Large intestine (tissue), 3 donors: ENCODE data around the gene GPR17. TPM values are rescaled to one million over a fixed set of nuclear protein-coding genes. Genes with fewer than 3 reads are reported as not detected.
A peak's percentile ranks its signal among the peaks of the same experiment; 100 is the strongest.

Source experiments
- DNase-seq, 2 donors: peaks; one replicate each; pipeline versions ENCODE4 v3.0.0 to v3.0.0-alpha.2; 2013
- H3K27ac ChIP-seq: one replicate; pipeline ENCODE4 v1.5.1; 2013; ENCODE audit warnings: low read length
- H3K27me3 ChIP-seq: 2 replicates; pipeline ENCODE4 v1.6.1; 2013; ENCODE audit warnings: low read length; ENCODE audit not compliant: control insufficient read depth, insufficient read depth
- H3K36me3 ChIP-seq: 2 replicates; pipeline ENCODE4 v1.6.1; 2013; ENCODE audit warnings: low read length; ENCODE audit not compliant: control insufficient read depth, insufficient read depth
- H3K4me1 ChIP-seq: one replicate; pipeline ENCODE4 v1.6.1; 2013; ENCODE audit warnings: low read length; ENCODE audit not compliant: control insufficient read depth, insufficient read depth
- H3K4me3 ChIP-seq: one replicate; pipeline ENCODE4 v1.5.1; 2013; ENCODE audit warnings: low read length
- H3K9me3 ChIP-seq: one replicate; pipeline ENCODE4 v1.6.1; 2013; ENCODE audit warnings: mild to moderate bottlenecking, low read depth, low read length, moderate library complexity; ENCODE audit not compliant: control insufficient read depth
- WGBS: methylation state at CpG from one replicate; pipeline ENCODE4 v1.1.5; 2013; ENCODE audit warnings: low lambda C conversion rate; ENCODE audit not compliant: insufficient coverage; 5-methylcytosine and 5-hydroxymethylcytosine counted together
- polyA plus RNA-seq: library from polyadenylated mRNA; unstranded; fragments of 120-200 nt; gene quantifications from one replicate; pipeline ENCODE4 v1.2.1, GENCODE V29; 2013

GPR17 gene
- polyA plus RNA-seq, 1 donor: 1.5 TPM

GRCh38 chr2:127674241-127675209 is 28.6 kb downstream of the GPR17 start:
- H3K9me3 ChIP-seq: no peaks in the 10 kb centered on the region
- DNase-seq: peak in 1 of 2 donors; percentile 20
- peaks cover 75% of the 10 kb centered on the region for H3K27me3 ChIP-seq
- H3K4me3 ChIP-seq: peak overlapping the region; percentile 36
- no peaks in the 10 kb centered on the region for H3K4me1 ChIP-seq
- H3K36me3 ChIP-seq: no peaks in the 10 kb centered on the region
- no CpG with 5 or more reads among the region's 72 CpGs for whole genome bisulfite sequencing
- no peak overlapping the region for H3K27ac ChIP-seq

- H3K36me3 ChIP-seq: no peaks in the 10 kb centered on the region
- peak within 1 kb of the TSS; percentile 40 for H3K4me3 ChIP-seq
- 9% methylated on average over 4 of the region's 56 CpGs for WGBS
- H3K4me1 ChIP-seq: no peaks in the 10 kb centered on the region
- H3K27me3 ChIP-seq: peaks cover 72% of the 10 kb centered on the region
- DNase-seq: peak in 1 of 2 donors; percentile 32
- H3K9me3 ChIP-seq: no peaks in the 10 kb centered on the region
- H3K27ac ChIP-seq: no peak within 1 kb of the TSS
These were observed 29.6 kb downstream of the GPR17 start, which contains the start of gene LIMS2 for GRCh38 chr2:127675331-127676261. Gene LIMS2, minus strand, starts transcription at chr2:127675530. Its CDS starts 506 bp downstream, at chr2:127675024.

- Histone ChIP-seq H3K4me3 (no peak overlapping the region), H3K9me3 (no peaks in the 10 kb centered on the region), H3K27me3 (peaks cover 72% of the 10 kb centered on the region), H3K36me3 (no peaks in the 10 kb centered on the region), H3K4me1 (no peaks in the 10 kb centered on the region), H3K27ac (no peak overlapping the region)
- WGBS: no CpG with 5 or more reads among the region's 2 CpGs
- no peak for DNase-seq
These were observed 31.0 kb downstream of the GPR17 start for GRCh38 chr2:127676906-127677305.

GRCh38 chr2:127678531-127678930 is 32.6 kb downstream of the GPR17 start:
- H3K27ac ChIP-seq: no peak overlapping the region
- H3K4me3 ChIP-seq: no peak overlapping the region
- peaks cover 60% of the 10 kb centered on the region for H3K27me3 ChIP-seq
- no peaks in the 10 kb centered on the region for H3K36me3 ChIP-seq
- no peaks in the 10 kb centered on the region for H3K4me1 ChIP-seq
- no peak for DNase-seq
- H3K9me3 ChIP-seq: no peaks in the 10 kb centered on the region
- WGBS: no CpG with 5 or more reads among the region's 10 CpGs

- peaks cover 55% of the 10 kb centered on the region for H3K27me3 ChIP-seq
- H3K4me1 ChIP-seq: no peaks in the 10 kb centered on the region
- no peak overlapping the region for H3K27ac ChIP-seq
- WGBS: no CpG with 5 or more reads among the region's 6 CpGs
- DNase-seq: no peak
- no peak overlapping the region for H3K4me3 ChIP-seq
- no peaks in the 10 kb centered on the region for H3K36me3 ChIP-seq
- no peaks in the 10 kb centered on the region for H3K9me3 ChIP-seq
These were observed 33.0 kb downstream of the GPR17 start for GRCh38 chr2:127678991-127679390.

- WGBS: no CpG with 5 or more reads among the region's 15 CpGs
These were observed 33.9 kb downstream of the GPR17 start for GRCh38 chr2:127679680-127680361.

GRCh38 chr2:127680706-127681287 is 34.8 kb downstream of the GPR17 start:
- no CpG with 5 or more reads among the region's 19 CpGs for WGBS
- Histone ChIP-seq H3K4me3 (no peak overlapping the region), H3K4me1 (no peaks in the 10 kb centered on the region), H3K36me3 (no peaks in the 10 kb centered on the region), H3K9me3 (no peaks in the 10 kb centered on the region), H3K27me3 (peaks cover 43% of the 10 kb centered on the region), H3K27ac (no peak overlapping the region)
- no peak for DNase-seq

More at GRCh38 chr2:127679680-127680361, 33.9 kb downstream of the GPR17 start:
- Histone ChIP-seq H3K4me3 (no peak overlapping the region), H3K36me3 (no peaks in the 10 kb centered on the region), H3K9me3 (no peaks in the 10 kb centered on the region), H3K27me3 (peaks cover 48% of the 10 kb centered on the region), H3K4me1 (no peaks in the 10 kb centered on the region), H3K27ac (no peak overlapping the region)
- no peak for DNase-seq

GRCh38 chr2:127681288-127681804 is 35.4 kb downstream of the GPR17 start:
- Histone ChIP-seq H3K9me3 (no peaks in the 10 kb centered on the region), H3K27ac (peak overlapping the region; percentile 21), H3K4me1 (no peaks in the 10 kb centered on the region), H3K27me3 (peaks cover 38% of the 10 kb centered on the region), H3K36me3 (no peaks in the 10 kb centered on the region), H3K4me3 (no peak overlapping the region)
- WGBS: 100% methylated on average over 1 of the region's 25 CpGs
- DNase-seq: no peak

GRCh38 chr2:127681976-127682857 is 36.3 kb downstream of the GPR17 start:
- DNase-seq: no peak
- Histone ChIP-seq H3K4me3 (no peak overlapping the region), H3K36me3 (no peaks in the 10 kb centered on the region), H3K9me3 (no peaks in the 10 kb centered on the region), H3K4me1 (no peaks in the 10 kb centered on the region), H3K27ac (peak overlapping the region; percentile 17), H3K27me3 (peaks cover 29% of the 10 kb centered on the region)
- WGBS: 64% methylated on average over 1 of the region's 6 CpGs
